Measurements from ENCODE around the gene DARS1. TPM values are rescaled to one million over a fixed set of nuclear protein-coding genes. Genes with fewer than 3 reads are reported as not detected.
A peak's percentile ranks its signal among the peaks of the same experiment; 100 is the strongest.

Gene DARS1
- total and polyA plus RNA-seq, 8 donors, result 29.8 to 49.0 (median 37.4) TPM

- no peak for FAIRE-seq
Observed at GRCh38 chr2:135954020-135954601, 31.3 kb downstream of the DARS1 start.

GRCh38 chr2:135952891-135953290 lies 32.5 kb downstream of the DARS1 start:
- Histone ChIP-seq H3K27ac (no peak overlapping the region), H3K4me3 (no peak overlapping the region), H3K27me3 (no peaks in the 10 kb centered on the region), H3K4me1 (peaks cover 0 to 23% (median 11%) of the 10 kb centered on the region in 3 donors), H3K36me3 (peaks cover 0 to 4% (median 0%) of the 10 kb centered on the region in 3 donors), H3K9me3 (no peaks in the 10 kb centered on the region)
- no peak for TF ChIP-seq CTCF (IDR thresholded peaks at IDR 0.05)
- ATAC-seq (no peak), DNase-seq (no peak), FAIRE-seq (no peak)
- WGBS, 2 donors, result 96 to 98% methylated on average over 5 of the region's 5 CpGs
- intact Hi-C loops (cut with DNase I), result no loop called here

More at GRCh38 chr2:135954020-135954601, 31.3 kb downstream of the DARS1 start:
- no peak for TF ChIP-seq CTCF (IDR thresholded peaks at IDR 0.05)
- no peak for ATAC-seq
- no peaks in the 10 kb centered on the region for H3K27me3 ChIP-seq
- DNase-seq, result no peak
- H3K9me3 ChIP-seq, result no peaks in the 10 kb centered on the region
- 97% methylated on average over 5 of the region's 5 CpGs for WGBS, 2 donors
- no peak overlapping the region for H3K4me3 ChIP-seq
- intact Hi-C loops (cut with DNase I), result no loop called here
- peaks cover 0 to 12% (median 8%) of the 10 kb centered on the region in 3 donors for H3K4me1 ChIP-seq
- peaks cover 0 to 4% (median 0%) of the 10 kb centered on the region in 3 donors for H3K36me3 ChIP-seq
- no peak overlapping the region for H3K27ac ChIP-seq

- Histone ChIP-seq H3K4me1 (peaks cover 0 to 23% (median 11%) of the 10 kb centered on the region in 3 donors), H3K36me3 (peaks cover 0 to 4% (median 0%) of the 10 kb centered on the region in 3 donors), H3K27me3 (no peaks in the 10 kb centered on the region), H3K4me3 (no peak overlapping the region), H3K9me3 (no peaks in the 10 kb centered on the region), H3K27ac (no peak overlapping the region)
- WGBS, 2 donors, result 93 to 96% methylated on average over 3 of the region's 3 CpGs
- DNase-seq (no peak), FAIRE-seq (no peak), ATAC-seq (no peak)
- intact Hi-C loops (cut with DNase I), result no loop called here
- no peak for TF ChIP-seq CTCF (IDR thresholded peaks at IDR 0.05)
Observed at GRCh38 chr2:135951041-135951583, 34.3 kb downstream of the DARS1 start.

GRCh38 chr2:135949451-135950234 lies 35.8 kb downstream of the DARS1 start:
- H3K9me3 ChIP-seq, result no peaks in the 10 kb centered on the region
- H3K4me3 ChIP-seq, result no peak overlapping the region
- peaks cover 0 to 23% (median 11%) of the 10 kb centered on the region in 3 donors for H3K4me1 ChIP-seq
- H3K27me3 ChIP-seq, result no peaks in the 10 kb centered on the region
- intact Hi-C loops (cut with DNase I), result no loop called here
- ATAC-seq (no peak), FAIRE-seq (peak; percentile 41), DNase-seq (no peak)
- H3K36me3 ChIP-seq, result peaks cover 0 to 4% (median 0%) of the 10 kb centered on the region in 3 donors
- WGBS, 2 donors, result 61 to 79% methylated on average over 3 of the region's 3 CpGs
- H3K27ac ChIP-seq, result peak overlapping the region in 2 of 4 donors; percentile 63 to 64
- no peak for TF ChIP-seq CTCF (IDR thresholded peaks at IDR 0.05)
